Naive thymus-derived CD4-positive, alpha-beta T cell (primary cell): ENCODE data around the gene CDH13. TPM values are rescaled to one million over a fixed set of nuclear protein-coding genes. Genes with fewer than 3 reads are reported as not detected.

Source experiments
- ATAC-seq: fragments of 150-1000 bp; cut with Tn5 transposase; 2 replicates; pipeline ENCODE4 v1.10.0; 2021; ENCODE audit warnings: mild to moderate bottlenecking, moderate library complexity
- CTCF ChIA-PET: fragments of 350-600 bp; sonication (Branson Sonifier 250); formaldehyde crosslinking; loops from one replicate; lab custom pipeline; 2021; ENCODE audit warnings: antibody characterized with exemption; lab: Charles Lee
- POLR2A ChIA-PET: fragments of 350-600 bp; sonication (Branson Sonifier 250); formaldehyde crosslinking; loops from one replicate; lab custom pipeline; 2021; ENCODE audit warnings: antibody characterized with exemption, inconsistent platforms; lab: Charles Lee
- DNase-seq, 9 donors: peaks; one replicate each; pipeline versions ENCODE4 v3.0.0 to v3.0.0-alpha.2; 2020 to 2022; ENCODE audit warnings: mixed read lengths in 1 of 9
- H3K27ac ChIP-seq: one replicate; pipeline ENCODE4 v1.7.0; 2013; ENCODE audit warnings: mild to moderate bottlenecking, low read depth, low read length, moderate library complexity
- H3K27me3 ChIP-seq, 2 donors: one replicate each; pipeline ENCODE4 v1.7.0; 2013; ENCODE audit warnings: low read length in 2 of 2, mild to moderate bottlenecking in 2 of 2, moderate library complexity in 2 of 2; ENCODE audit not compliant: control insufficient read depth in 2 of 2, insufficient read depth in 2 of 2
- H3K36me3 ChIP-seq, 3 experiments: 1 replicate in 2 of 3; 2 replicates in 1 of 3; pipeline ENCODE4 v1.7.0; 2013; ENCODE audit warnings: low read length in 3 of 3, mild to moderate bottlenecking in 3 of 3, moderate library complexity in 1 of 3; ENCODE audit not compliant: insufficient read depth in 3 of 3, control insufficient read depth in 2 of 3
- H3K4me1 ChIP-seq, 2 donors: one replicate each; pipeline ENCODE4 v1.7.0; 2013; ENCODE audit warnings: low read length in 2 of 2, mild to moderate bottlenecking in 2 of 2, moderate library complexity in 1 of 2; ENCODE audit not compliant: control insufficient read depth in 2 of 2, insufficient read depth in 2 of 2
- H3K4me3 ChIP-seq: 2 replicates; pipeline ENCODE4 v1.7.0; 2013; ENCODE audit warnings: mild to moderate bottlenecking, low read length
- H3K9me3 ChIP-seq, 3 experiments: 1 replicate in 2 of 3; 2 replicates in 1 of 3; pipeline ENCODE4 v1.7.0; 2013; ENCODE audit warnings: low read length in 3 of 3; ENCODE audit not compliant: control insufficient read depth in 2 of 3
- H3K27ac Mint-ChIP-seq, 9 donors: one replicate each; pipeline ENCODE4 v1.8.0; 2020 to 2022; ENCODE audit warnings: mixed read lengths in 9 of 9, mild to moderate bottlenecking in 8 of 9, moderate library complexity in 5 of 9, inconsistent platforms in 2 of 9
- H3K27me3 Mint-ChIP-seq, 5 donors: one replicate each; pipeline ENCODE4 v1.8.0; 2021 to 2022; ENCODE audit warnings: mixed read lengths in 5 of 5, mild to moderate bottlenecking in 1 of 5
- H3K36me3 Mint-ChIP-seq, 5 donors: one replicate each; pipeline ENCODE4 v1.8.0; 2020 to 2022; ENCODE audit warnings: mixed read lengths in 5 of 5, mild to moderate bottlenecking in 3 of 5, inconsistent platforms in 1 of 5
- H3K4me1 Mint-ChIP-seq, 7 donors: one replicate each; pipeline ENCODE4 v1.8.0; 2020 to 2022; ENCODE audit warnings: mixed read lengths in 7 of 7, mild to moderate bottlenecking in 3 of 7, inconsistent platforms in 1 of 7
- H3K4me3 Mint-ChIP-seq, 10 donors: one replicate each; pipeline ENCODE4 v1.8.0; 2020 to 2022; ENCODE audit warnings: mild to moderate bottlenecking in 10 of 10, mixed read lengths in 10 of 10, moderate library complexity in 6 of 10, inconsistent platforms in 2 of 10
- H3K9me3 Mint-ChIP-seq, 11 donors: one replicate each; pipeline ENCODE4 v1.8.0; 2020 to 2022; ENCODE audit warnings: mixed read lengths in 11 of 11, mild to moderate bottlenecking in 4 of 11, inconsistent platforms in 1 of 11, moderate library complexity in 1 of 11
- intact Hi-C, 2 donors: fragments of 100-400 bp; cut with micrococcal nuclease; formaldehyde crosslinking; loops; one replicate each; pipeline ENCODE4 v1.15.1; 2023
- polyA plus RNA-seq, 2 donors: library from polyadenylated mRNA; unstranded; fragments of 300-500 nt; fragmentation: Illumina TruSeq; gene quantifications; one replicate each; pipeline ENCODE4 v1.2.3, GENCODE V29; 2021
- total RNA-seq, 6 experiments: library from RNA in 5 of 6; stranded (reverse) in 5 of 6; gene quantifications; 1 replicate in 5 of 6; 2 replicates in 1 of 6; pipeline ENCODE4 v1.2.3 and lab custom pipeline; 2021 to 2026

CDH13 gene
- total and polyA plus RNA-seq, 7 experiments from 2014 or later = not detected

GRCh38 chr16:83520596-83520995 is 893.8 kb downstream of the CDH13 start:
- H3K27me3 ChIP-seq = no peaks in the 10 kb centered on the region
- H3K9me3 Mint-ChIP-seq = peaks cover 2 to 34% (median 12%) of the 10 kb centered on the region in 11 donors
- H3K27me3 Mint-ChIP-seq = peaks cover 0 to 9% (median 0%) of the 10 kb centered on the region in 5 donors
- DNase-seq (no peak), ATAC-seq (no peak)
- H3K36me3 ChIP-seq = no peaks in the 10 kb centered on the region
- no peak overlapping the region for H3K27ac Mint-ChIP-seq
- ChIA-PET POLR2A (no interaction called here), CTCF (no interaction called here)
- H3K9me3 ChIP-seq = peaks cover 0 to 4% (median 0%) of the 10 kb centered on the region in 3 experiments
- intact Hi-C loops = no loop called here
- no peak overlapping the region for H3K27ac ChIP-seq
- no peaks in the 10 kb centered on the region for H3K4me1 ChIP-seq
- no peaks in the 10 kb centered on the region for H3K36me3 Mint-ChIP-seq
- no peak overlapping the region for H3K4me3 Mint-ChIP-seq
- no peak overlapping the region for H3K4me3 ChIP-seq
- no peaks in the 10 kb centered on the region for H3K4me1 Mint-ChIP-seq

DNA sequence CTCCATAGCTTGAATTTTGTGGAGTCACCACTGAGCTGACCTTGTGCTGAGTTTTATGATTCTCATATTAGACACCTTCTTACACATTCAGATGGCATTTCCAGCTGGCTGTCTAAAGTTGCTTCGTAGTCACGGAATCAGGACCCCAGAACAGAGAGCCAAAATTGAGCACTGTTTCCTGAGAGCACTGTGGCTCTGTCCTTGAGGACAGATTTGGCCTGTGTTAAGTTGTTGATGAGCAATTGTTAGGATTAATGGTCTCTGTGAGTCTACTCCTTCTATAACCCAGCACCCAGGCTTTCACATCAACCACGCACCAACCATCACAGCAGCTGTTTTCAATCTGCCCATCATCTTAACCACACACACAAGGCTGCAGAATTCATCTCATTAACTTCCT is 903.5 kb downstream of the CDH13 start:
- H3K27me3 ChIP-seq = peaks cover 0 to 5% of the 10 kb centered on the region in 2 donors
- intact Hi-C loops = no loop called here
- ATAC-seq = no peak
- no peaks in the 10 kb centered on the region for H3K36me3 ChIP-seq
- DNase-seq = no peak
- ChIA-PET POLR2A (no interaction called here), CTCF (no interaction called here)
- H3K4me3 ChIP-seq = no peak overlapping the region
- H3K4me1 ChIP-seq = no peaks in the 10 kb centered on the region
- Mint-ChIP-seq H3K27ac (no peak overlapping the region), H3K27me3 (peaks cover 0 to 16% (median 4%) of the 10 kb centered on the region in 5 donors), H3K4me3 (no peak overlapping the region), H3K36me3 (no peaks in the 10 kb centered on the region), H3K9me3 (peaks cover 0 to 11% (median 4%) of the 10 kb centered on the region in 11 donors), H3K4me1 (no peaks in the 10 kb centered on the region)
- H3K27ac ChIP-seq = no peak overlapping the region
- H3K9me3 ChIP-seq = no peaks in the 10 kb centered on the region

DNA sequence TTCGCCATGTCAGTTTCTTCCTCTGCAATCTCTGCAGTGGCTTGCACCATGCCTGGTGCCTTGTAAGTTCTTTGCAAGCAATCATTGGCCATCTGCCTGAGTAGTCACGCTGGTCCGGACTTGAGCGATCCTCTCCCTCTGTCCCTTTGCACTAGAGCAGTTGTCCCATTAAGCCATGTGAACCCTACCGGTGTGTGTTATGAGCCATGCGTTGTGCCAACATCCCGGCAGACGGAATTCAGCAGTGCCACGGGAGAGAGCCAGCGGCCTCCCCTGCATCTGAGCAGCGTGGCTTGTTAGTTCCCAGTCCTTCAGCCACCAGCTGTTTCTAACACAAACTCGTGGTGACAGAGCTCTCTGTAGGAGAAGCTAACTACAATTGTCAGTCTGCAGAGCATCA is 905.9 kb downstream of the CDH13 start:
- intact Hi-C loops = no loop called here
- H3K9me3 Mint-ChIP-seq = peaks cover 2 to 21% (median 4%) of the 10 kb centered on the region in 11 donors
- H3K4me3 ChIP-seq = no peak overlapping the region
- H3K9me3 ChIP-seq = no peaks in the 10 kb centered on the region
- no peaks in the 10 kb centered on the region for H3K36me3 Mint-ChIP-seq
- DNase-seq (no peak), ATAC-seq (no peak)
- H3K4me3 Mint-ChIP-seq = no peak overlapping the region
- peaks cover 0 to 5% of the 10 kb centered on the region in 2 donors for H3K27me3 ChIP-seq
- no peaks in the 10 kb centered on the region for H3K4me1 Mint-ChIP-seq
- no peaks in the 10 kb centered on the region for H3K4me1 ChIP-seq
- ChIA-PET POLR2A (no interaction called here), CTCF (no interaction called here)
- H3K27ac ChIP-seq = no peak overlapping the region
- no peaks in the 10 kb centered on the region for H3K36me3 ChIP-seq
- H3K27ac Mint-ChIP-seq = no peak overlapping the region
- peaks cover 0 to 14% (median 4%) of the 10 kb centered on the region in 5 donors for H3K27me3 Mint-ChIP-seq

- ATAC-seq (no peak), DNase-seq (no peak)
- H3K36me3 ChIP-seq = no peaks in the 10 kb centered on the region
- Mint-ChIP-seq H3K9me3 (peaks cover 2 to 21% (median 4%) of the 10 kb centered on the region in 11 donors), H3K4me1 (no peaks in the 10 kb centered on the region), H3K4me3 (no peak overlapping the region), H3K27ac (no peak overlapping the region), H3K27me3 (peaks cover 0 to 14% (median 4%) of the 10 kb centered on the region in 5 donors), H3K36me3 (no peaks in the 10 kb centered on the region)
- H3K4me3 ChIP-seq = no peak overlapping the region
- no peaks in the 10 kb centered on the region for H3K4me1 ChIP-seq
- H3K27me3 ChIP-seq = peaks cover 0 to 5% of the 10 kb centered on the region in 2 donors
- no peaks in the 10 kb centered on the region for H3K9me3 ChIP-seq
- POLR2A ChIA-PET = no interaction called here
- intact Hi-C loops = no loop called here
- CTCF ChIA-PET = no interaction called here
- H3K27ac ChIP-seq = no peak overlapping the region
Measured at GRCh38 chr16:83533193-83533592, 906.4 kb downstream of the CDH13 start.

GRCh38 chr16:83538707-83539106 is 911.9 kb downstream of the CDH13 start:
- peaks cover 0 to 21% (median 5%) of the 10 kb centered on the region in 11 donors for H3K9me3 Mint-ChIP-seq
- no peak overlapping the region for H3K4me3 Mint-ChIP-seq
- no peak for ATAC-seq
- H3K27ac Mint-ChIP-seq = no peak overlapping the region
- DNase-seq = no peak
- no peaks in the 10 kb centered on the region for H3K4me1 ChIP-seq
- peaks cover 0 to 14% (median 6%) of the 10 kb centered on the region in 5 donors for H3K27me3 Mint-ChIP-seq
- ChIA-PET POLR2A (no interaction called here), CTCF (no interaction called here)
- no peaks in the 10 kb centered on the region for H3K36me3 ChIP-seq
- intact Hi-C loops = no loop called here
- H3K4me1 Mint-ChIP-seq = no peaks in the 10 kb centered on the region
- H3K27me3 ChIP-seq = no peaks in the 10 kb centered on the region
- H3K36me3 Mint-ChIP-seq = no peaks in the 10 kb centered on the region
- no peak overlapping the region for H3K4me3 ChIP-seq
- H3K27ac ChIP-seq = no peak overlapping the region
- H3K9me3 ChIP-seq = no peaks in the 10 kb centered on the region

DNA sequence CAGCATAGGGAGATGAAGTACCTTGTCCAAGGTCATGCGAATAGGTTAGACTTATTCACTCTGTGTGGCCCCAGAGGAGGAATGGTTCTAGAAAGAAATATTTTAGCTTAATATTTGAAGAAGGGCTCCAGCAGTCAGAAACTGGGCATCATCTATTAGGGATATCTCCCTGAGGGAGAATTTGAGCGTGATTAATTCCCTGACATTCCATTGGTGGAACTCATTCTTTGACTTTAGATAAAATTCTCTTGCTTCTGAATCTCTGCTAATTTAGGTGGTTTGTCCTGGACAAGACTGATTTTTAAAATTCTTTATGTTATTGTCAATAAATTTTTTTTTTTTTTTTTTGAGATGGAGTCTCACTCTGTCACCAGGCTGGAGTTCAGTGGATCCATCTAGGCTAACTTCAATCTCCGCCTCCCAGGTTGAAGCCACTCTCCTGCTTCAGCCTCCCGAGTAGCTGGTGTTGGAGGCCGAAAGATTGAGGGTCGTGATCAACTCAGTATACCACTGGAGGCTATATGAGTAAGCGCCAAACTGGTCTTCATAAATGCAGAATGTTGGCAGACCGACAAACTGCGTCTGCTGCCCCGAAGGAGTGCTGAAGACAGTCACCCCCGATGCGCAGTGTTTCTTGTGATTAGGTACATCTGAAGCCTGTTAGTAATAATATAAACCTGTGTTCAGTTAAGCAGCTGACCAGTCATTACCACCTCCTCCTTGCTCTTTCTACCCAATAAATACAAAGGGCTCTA is 913.1 kb downstream of the CDH13 start:
- peaks cover 0 to 10% (median 6%) of the 10 kb centered on the region in 5 donors for H3K27me3 Mint-ChIP-seq
- CTCF ChIA-PET = no interaction called here
- no peaks in the 10 kb centered on the region for H3K4me1 Mint-ChIP-seq
- intact Hi-C loops = no loop called here
- Histone ChIP-seq H3K27ac (no peak overlapping the region), H3K4me1 (no peaks in the 10 kb centered on the region), H3K36me3 (no peaks in the 10 kb centered on the region), H3K27me3 (no peaks in the 10 kb centered on the region), H3K4me3 (no peak overlapping the region), H3K9me3 (no peaks in the 10 kb centered on the region)
- POLR2A ChIA-PET = no interaction called here
- H3K9me3 Mint-ChIP-seq = peaks cover 0 to 21% (median 4%) of the 10 kb centered on the region in 11 donors
- no peaks in the 10 kb centered on the region for H3K36me3 Mint-ChIP-seq
- DNase-seq (no peak), ATAC-seq (no peak)
- H3K4me3 Mint-ChIP-seq = no peak overlapping the region
- no peak overlapping the region for H3K27ac Mint-ChIP-seq

DNA sequence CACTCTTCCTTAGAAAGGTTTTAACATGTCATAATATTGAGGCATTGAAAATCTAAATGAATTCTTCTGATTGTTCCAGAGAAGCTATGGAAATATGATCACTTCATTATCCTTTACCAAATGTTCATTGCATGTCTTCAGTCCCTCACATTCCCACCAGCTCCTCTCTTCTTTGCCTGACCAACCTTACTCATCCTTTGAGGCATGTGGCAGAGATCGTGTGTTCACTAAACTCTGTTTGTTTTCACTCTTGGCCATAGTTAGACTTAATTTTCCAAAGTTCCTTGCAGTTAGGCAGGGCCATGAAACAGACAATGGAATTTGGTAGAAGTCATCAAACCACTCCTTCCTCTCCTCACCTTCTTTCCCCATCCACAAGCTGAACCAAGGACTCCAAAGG is 914.5 kb downstream of the CDH13 start:
- H3K36me3 ChIP-seq = no peaks in the 10 kb centered on the region
- Mint-ChIP-seq H3K36me3 (no peaks in the 10 kb centered on the region), H3K27me3 (peaks cover 0 to 6% (median 0%) of the 10 kb centered on the region in 5 donors), H3K9me3 (peaks cover 2 to 16% (median 4%) of the 10 kb centered on the region in 11 donors), H3K27ac (no peak overlapping the region), H3K4me1 (no peaks in the 10 kb centered on the region), H3K4me3 (no peak overlapping the region)
- DNase-seq (no peak), ATAC-seq (no peak)
- no peak overlapping the region for H3K4me3 ChIP-seq
- H3K27ac ChIP-seq = no peak overlapping the region
- H3K9me3 ChIP-seq = no peaks in the 10 kb centered on the region
- ChIA-PET POLR2A (no interaction called here), CTCF (no interaction called here)
- H3K27me3 ChIP-seq = no peaks in the 10 kb centered on the region
- intact Hi-C loops = no loop called here
- H3K4me1 ChIP-seq = no peaks in the 10 kb centered on the region
